ENCODE data around the gene PLA1A. TPM values are rescaled to one million over a fixed set of nuclear protein-coding genes. Genes with fewer than 3 reads are reported as not detected.

Gene PLA1A
- total and polyA plus RNA-seq, 2 of the 4 experiments (the other 2 are of a cell fraction), result not detected

GRCh38 chr3:119553823-119554415 is 43.8 kb upstream of the PLA1A start:
- TF ChIP-seq MAFK (IDR thresholded peaks at IDR 0.05; ENCODE audit: low read depth, low read length), result no peak
- no peak for TF ChIP-seq ELK1 (IDR thresholded peaks at IDR 0.05; ENCODE audit: borderline replicate concordance, low read depth, low read length)
- no peak for TF ChIP-seq MXI1 (IDR thresholded peaks at IDR 0.05; ENCODE audit: borderline replicate concordance, low read depth, low read length)
- TF ChIP-seq RFX5 (IDR thresholded peaks at IDR 0.05; ENCODE audit: low read depth, low read length), result no peak
- no peak for ATAC-seq (ENCODE audit: low read depth)
- no peak overlapping the region for H2AK5ac ChIP-seq (ENCODE audit: low read depth, low read length)
- H3K36me3 ChIP-seq (ENCODE audit: control insufficient read depth, insufficient read depth, low read length), result no peaks in the 10 kb centered on the region
- H3K9ac ChIP-seq (ENCODE audit: low read depth, low read length), result no peak overlapping the region
- no peak overlapping the region for H2BK5ac ChIP-seq (ENCODE audit: low read depth, low read length, poor library complexity, severe bottlenecking)
- H2BK120ac ChIP-seq (ENCODE audit: low read depth, low read length), result no peak overlapping the region
- no peak overlapping the region for H2BK15ac ChIP-seq (ENCODE audit: low read depth, low read length)
- no peak overlapping the region for H2BK20ac ChIP-seq (ENCODE audit: low read depth, low read length)
- no peaks in the 10 kb centered on the region for H3K4me1 ChIP-seq (ENCODE audit: control insufficient read depth, insufficient read depth, low read length)
- H3K27ac ChIP-seq (ENCODE audit: insufficient read depth, low read length), result no peak overlapping the region
- no peak overlapping the region for H3K18ac ChIP-seq (ENCODE audit: low read depth, low read length)
- DNase-seq, result no peak
- H3K56ac ChIP-seq (ENCODE audit: extremely low read depth, insufficient read depth, low read length), result no peak overlapping the region
- 31% methylated on average over 3 of the region's 5 CpGs; no CpG with 5 or more reads in 1 of the 2 experiments for WGBS, 2 experiments (ENCODE audit: extremely low coverage in 2 of 2, insufficient read length in 1 of 2)
- no peak overlapping the region for H4K91ac ChIP-seq (ENCODE audit: insufficient read depth, low read depth, low read length)
- no peak overlapping the region for H3K23ac ChIP-seq (ENCODE audit: low read depth, low read length)
- H4K20me1 ChIP-seq (ENCODE audit: insufficient read depth, low read length), result no peaks in the 10 kb centered on the region
- no peak overlapping the region for H3K4ac ChIP-seq (ENCODE audit: low read depth, low read length)
- H3K4me2 ChIP-seq (ENCODE audit: low read depth, low read length), result no peak overlapping the region
- H3K9me1 ChIP-seq (ENCODE audit: insufficient read depth, low read length), result no peaks in the 10 kb centered on the region
- ChIA-PET CTCF (no interaction called here), POLR2A (ENCODE audit: unreplicated experiment) (no interaction called here)
- peaks cover 23% of the 10 kb centered on the region for H3K27me3 ChIP-seq (ENCODE audit: control insufficient read depth, insufficient read depth, low read length)
- H4K5ac ChIP-seq (ENCODE audit: low read depth, low read length), result no peak overlapping the region
- H3K79me1 ChIP-seq (ENCODE audit: low read depth in 1 of 2, low read length in 2 of 2), result no peaks in the 10 kb centered on the region
- H4K8ac ChIP-seq (ENCODE audit: low read depth in 2 of 2, low read length in 2 of 2), result no peak overlapping the region
- no peak overlapping the region for H3K14ac ChIP-seq (replicated peaks; ENCODE audit: low read depth, low read length)
- BruUV-seq (replicated peaks), result no TSS peak
- no peak overlapping the region for H3K4me3 ChIP-seq (ENCODE audit: insufficient read depth, low read depth, low read length)
- no peaks in the 10 kb centered on the region for H3K9me3 ChIP-seq (ENCODE audit: control insufficient read depth, insufficient read depth, low read length)
- in situ Hi-C loops (cut with MboI; ENCODE audit: low sequenced_read_pairs) (no loop called here), dilution Hi-C loops (cut with HindIII; ENCODE audit: low sequenced_read_pairs, unreplicated experiment) (no loop called here), intact Hi-C loops (cut with micrococcal nuclease) (no loop called here)
- no peak overlapping the region for H2AK9ac ChIP-seq (replicated peaks; ENCODE audit: low read depth, low read length, poor library complexity)
- no peak overlapping the region for H2AFZ ChIP-seq (replicated peaks; ENCODE audit: low read length, poor library complexity)

Measured in IMR-90 (cell line).